Measurements from ENCODE around the gene CARM1.
"Not testable (repeated sequence)": the region's sequence is repeated elsewhere in the genome, so short reads cannot be mapped to it uniquely, and the experiment has no call there.

The CARM1 gene

GRCh38 chr19:10928563-10929401, 57.4 kb downstream of the CARM1 start, which contains the start of the genes TIMM29 and YIPF2:
TIMM29 (plus strand) TSS chr19:10928811; CDS start chr19:10928823, 12 bp downstream.
YIPF2 (minus strand) TSS chr19:10928639; CDS start chr19:10928410, 229 bp downstream.
- DNase-seq (ENCODE audit: low read depth in 2 of 2): peak; percentile 93

GRCh38 chr19:10929402-10929794, 58.0 kb downstream of the CARM1 start:
- DNase-seq (ENCODE audit: low read depth in 2 of 2): no peak

- no peak for DNase-seq (ENCODE audit: low read depth in 2 of 2)
Observed at GRCh38 chr19:10935371-10936059, 64.2 kb downstream of the CARM1 start.

GRCh38 chr19:10936661-10937084, 65.3 kb downstream of the CARM1 start:
- no peak for DNase-seq (ENCODE audit: low read depth in 2 of 2)

GRCh38 chr19:10941649-10942048, 70.3 kb downstream of the CARM1 start:
- DNase-seq (ENCODE audit: low read depth in 2 of 2): not testable (repeated sequence)

GRCh38 chr19:10943412-10943811, 72.1 kb downstream of the CARM1 start:
- DNase-seq (ENCODE audit: low read depth in 2 of 2): not testable (repeated sequence)

- DNase-seq (ENCODE audit: low read depth in 2 of 2): no peak
Observed at GRCh38 chr19:10945264-10945663, 73.9 kb downstream of the CARM1 start.

- DNase-seq (ENCODE audit: low read depth in 2 of 2): no peak
Observed at GRCh38 chr19:10946958-10947657, 75.8 kb downstream of the CARM1 start.

GRCh38 chr19:10952809-10953208, 81.5 kb downstream of the CARM1 start:
- no peak for DNase-seq (ENCODE audit: low read depth in 2 of 2)

- not testable (repeated sequence) for DNase-seq (ENCODE audit: low read depth in 2 of 2)
Observed at GRCh38 chr19:10959277-10959968, 88.1 kb downstream of the CARM1 start.

GRCh38 chr19:10960314-10961072, 89.1 kb downstream of the CARM1 start, which contains the start of gene SMARCA4:
SMARCA4 (plus strand) TSS chr19:10961030; CDS start chr19:10984152, 23,122 bp downstream.
- peak; percentile 98 for DNase-seq (ENCODE audit: low read depth in 2 of 2)

GRCh38 chr19:10961073-10961860, 89.9 kb downstream of the CARM1 start:
- no peak for DNase-seq (ENCODE audit: low read depth in 2 of 2)

GRCh38 chr19:10962863-10963262, 91.5 kb downstream of the CARM1 start:
- DNase-seq (ENCODE audit: low read depth in 2 of 2): no peak

- no peak for DNase-seq (ENCODE audit: low read depth in 2 of 2)
Observed at GRCh38 chr19:10963865-10964264, 92.5 kb downstream of the CARM1 start.

GRCh38 chr19:10964903-10965302, 93.5 kb downstream of the CARM1 start:
- DNase-seq (ENCODE audit: low read depth in 2 of 2): no peak

- DNase-seq (ENCODE audit: low read depth in 2 of 2): no peak
Observed at GRCh38 chr19:10965398-10965797, 94.0 kb downstream of the CARM1 start.

GRCh38 chr19:10966809-10967208, 95.5 kb downstream of the CARM1 start:
- DNase-seq (ENCODE audit: low read depth in 2 of 2): no peak

- DNase-seq (ENCODE audit: low read depth in 2 of 2): no peak
Observed at GRCh38 chr19:10968527-10969135, 97.3 kb downstream of the CARM1 start.

- DNase-seq (ENCODE audit: low read depth in 2 of 2): no peak
Observed at GRCh38 chr19:10971107-10971726, 99.9 kb downstream of the CARM1 start.
